Measurements from ENCODE around the gene SVIL.
A peak's percentile ranks its signal among the peaks of the same experiment; 100 is the strongest.

SVIL gene

GRCh38 chr10:29412485-29412884 is 222.3 kb downstream of the SVIL start:
- peaks cover 21% of the 10 kb centered on the region for H3K36me3 ChIP-seq (ENCODE audit: insufficient read depth, low read length)
- no peaks in the 10 kb centered on the region for H3K9me3 ChIP-seq (ENCODE audit: low read depth, low read length)
- no peak for DNase-seq (ENCODE audit: low read depth, low spot score)
- H3K4me3 ChIP-seq, result peak overlapping the region; percentile 85
- TF ChIP-seq FOXP2 (optimal IDR thresholded peaks at IDR 0.05; ENCODE audit: control extremely low read depth, extremely low read length, insufficient read depth), result no peak
- peak overlapping the region; percentile 81 for H3K9ac ChIP-seq (ENCODE audit: insufficient read length)
- peak overlapping the region; percentile 83 for H3K27ac ChIP-seq

- Histone ChIP-seq H3K4me3 (peak overlapping the region; percentile 85), H3K36me3 (ENCODE audit: insufficient read depth, low read length) (peaks cover 15% of the 10 kb centered on the region), H3K9ac (ENCODE audit: insufficient read length) (peak overlapping the region; percentile 81), H3K9me3 (ENCODE audit: low read depth, low read length) (no peaks in the 10 kb centered on the region), H3K27ac (peak overlapping the region; percentile 83)
- TF ChIP-seq EZH2 (IDR thresholded peaks at IDR 0.05), result no peak
- TF ChIP-seq FOXP2 (optimal IDR thresholded peaks at IDR 0.05; ENCODE audit: control extremely low read depth, extremely low read length, insufficient read depth), result no peak
- TF ChIP-seq POLR2AphosphoS5 (IDR thresholded peaks at IDR 0.05; ENCODE audit: borderline replicate concordance, low read depth, low read length), result no peak
- DNase-seq (ENCODE audit: low read depth, low spot score), result no peak
Observed at GRCh38 chr10:29411666-29412315, 223.0 kb downstream of the SVIL start.

GRCh38 chr10:29409241-29410054 is 225.3 kb downstream of the SVIL start:
- no peak for DNase-seq (ENCODE audit: low read depth, low spot score)
- Histone ChIP-seq H3K4me3 (peak overlapping the region; percentile 85), H3K36me3 (ENCODE audit: insufficient read depth, low read length) (0 out of 2 replicates have a peak, but pooled peaks cover 2% of the 10 kb centered on the region), H3K9me3 (ENCODE audit: low read depth, low read length) (no peaks in the 10 kb centered on the region), H3K9ac (ENCODE audit: insufficient read length) (peak overlapping the region; percentile 83), H3K27ac (peak overlapping the region; percentile 81)
- TF ChIP-seq EZH2 (IDR thresholded peaks at IDR 0.05) (no peak), FOXP2 (optimal IDR thresholded peaks at IDR 0.05; ENCODE audit: control extremely low read depth, extremely low read length, insufficient read depth) (no peak), POLR2AphosphoS5 (IDR thresholded peaks at IDR 0.05; ENCODE audit: borderline replicate concordance, low read depth, low read length) (peak; percentile 71; the same call in 1 of the 2 replicates)

- no peaks in the 10 kb centered on the region for H3K9me3 ChIP-seq (ENCODE audit: low read depth, low read length)
- H3K27ac ChIP-seq, result peak overlapping the region; percentile 75; the same call in 1 of the 2 replicates
- 0 out of 2 replicates have a peak, but pooled peaks cover 2% of the 10 kb centered on the region for H3K36me3 ChIP-seq (ENCODE audit: insufficient read depth, low read length)
- H3K9ac ChIP-seq (ENCODE audit: insufficient read length), result peak overlapping the region; percentile 83
- TF ChIP-seq POLR2AphosphoS5 (IDR thresholded peaks at IDR 0.05; ENCODE audit: borderline replicate concordance, low read depth, low read length), result no peak
- TF ChIP-seq EZH2 (IDR thresholded peaks at IDR 0.05), result no peak
- TF ChIP-seq FOXP2 (optimal IDR thresholded peaks at IDR 0.05; ENCODE audit: control extremely low read depth, extremely low read length, insufficient read depth), result no peak
- peak overlapping the region; percentile 85 for H3K4me3 ChIP-seq
- DNase-seq (ENCODE audit: low read depth, low spot score), result no peak
Observed at GRCh38 chr10:29408847-29409240, 225.9 kb downstream of the SVIL start.
